BLaER1 (cell line): Measurements from ENCODE around the gene MYO6.

Experiments used
- H3K27ac ChIP-seq: shearing (Covaris generic); formaldehyde crosslinking; 2 replicates; pipeline ENCODE4 v1.8.1; 2022
- H3K27me3 ChIP-seq: shearing (Covaris generic); formaldehyde crosslinking; 2 replicates; pipeline ENCODE4 v1.8.1; 2022
- H3K36me3 ChIP-seq: shearing (Covaris generic); formaldehyde crosslinking; 2 replicates; pipeline ENCODE4 v1.8.1; 2022
- H3K4me1 ChIP-seq: shearing (Covaris generic); formaldehyde crosslinking; 2 replicates; pipeline ENCODE4 v1.8.1; 2022
- H3K4me2 ChIP-seq: shearing (Covaris generic); formaldehyde crosslinking; 2 replicates; pipeline ENCODE4 v1.8.1; 2022
- H3K4me3 ChIP-seq: shearing (Covaris generic); formaldehyde crosslinking; 2 replicates; pipeline ENCODE4 v1.8.1; 2022
- H3K9ac ChIP-seq: shearing (Covaris generic); formaldehyde crosslinking; 2 replicates; pipeline ENCODE4 v1.8.1; 2022
- H3K9me3 ChIP-seq: shearing (Covaris generic); formaldehyde crosslinking; 2 replicates; pipeline ENCODE4 v1.8.1; 2022
- H4K20me1 ChIP-seq: shearing (Covaris generic); formaldehyde crosslinking; 2 replicates; pipeline ENCODE4 v1.8.1; 2022
- Cebpa-rat ChIP-seq: shearing (Covaris generic); IDR thresholded peaks from 2 replicates; pipeline ENCODE4 v1.8.1; 2022

The MYO6 gene

GRCh38 chr6:75761489-75761888 is 12.4 kb downstream of the MYO6 start:
- no peaks in the 10 kb centered on the region for H3K9me3 ChIP-seq

GRCh38 chr6:75762063-75762462 is 13.0 kb downstream of the MYO6 start:
- H4K20me1 ChIP-seq: no peaks in the 10 kb centered on the region
- TF ChIP-seq Cebpa-rat: no peak
- no peak overlapping the region for H3K27ac ChIP-seq
- H3K9ac ChIP-seq: no peak overlapping the region
- H3K4me1 ChIP-seq: peaks cover 9% of the 10 kb centered on the region; the same call in 1 of the 2 replicates
- no peaks in the 10 kb centered on the region for H3K9me3 ChIP-seq
- no peaks in the 10 kb centered on the region for H3K27me3 ChIP-seq
- H3K4me2 ChIP-seq: no peak overlapping the region
- H3K4me3 ChIP-seq: no peak overlapping the region
- no peaks in the 10 kb centered on the region for H3K36me3 ChIP-seq

More at GRCh38 chr6:75761489-75761888, 12.4 kb downstream of the MYO6 start:
- Histone ChIP-seq H3K4me1 (peaks cover 9% of the 10 kb centered on the region; the same call in 1 of the 2 replicates), H3K4me3 (no peak overlapping the region), H3K27me3 (no peaks in the 10 kb centered on the region), H3K4me2 (no peak overlapping the region), H4K20me1 (no peaks in the 10 kb centered on the region), H3K27ac (no peak overlapping the region), H3K9ac (no peak overlapping the region), H3K36me3 (no peaks in the 10 kb centered on the region)
- no peak for TF ChIP-seq Cebpa-rat

- no peaks in the 10 kb centered on the region for H3K36me3 ChIP-seq
- no peaks in the 10 kb centered on the region for H3K9me3 ChIP-seq
- H3K9ac ChIP-seq: no peak overlapping the region
- H4K20me1 ChIP-seq: no peaks in the 10 kb centered on the region
- H3K4me2 ChIP-seq: no peak overlapping the region
- no peak overlapping the region for H3K27ac ChIP-seq
- no peaks in the 10 kb centered on the region for H3K4me1 ChIP-seq
- H3K27me3 ChIP-seq: no peaks in the 10 kb centered on the region
- TF ChIP-seq Cebpa-rat: no peak
- no peak overlapping the region for H3K4me3 ChIP-seq
Measured at GRCh38 chr6:75766387-75766786, 17.3 kb downstream of the MYO6 start.

- Histone ChIP-seq H3K27ac (no peak overlapping the region), H3K4me3 (no peak overlapping the region), H3K9ac (no peak overlapping the region), H4K20me1 (no peaks in the 10 kb centered on the region), H3K36me3 (no peaks in the 10 kb centered on the region), H3K9me3 (no peaks in the 10 kb centered on the region), H3K27me3 (no peaks in the 10 kb centered on the region), H3K4me1 (no peaks in the 10 kb centered on the region), H3K4me2 (no peak overlapping the region)
- no peak for TF ChIP-seq Cebpa-rat
Measured at GRCh38 chr6:75770844-75771243, 21.8 kb downstream of the MYO6 start.

GRCh38 chr6:75775219-75775618 is 26.2 kb downstream of the MYO6 start:
- no peak overlapping the region for H3K4me3 ChIP-seq
- H3K27me3 ChIP-seq: no peaks in the 10 kb centered on the region
- H4K20me1 ChIP-seq: no peaks in the 10 kb centered on the region
- H3K9ac ChIP-seq: no peak overlapping the region
- no peak overlapping the region for H3K27ac ChIP-seq
- H3K4me2 ChIP-seq: no peak overlapping the region
- no peaks in the 10 kb centered on the region for H3K4me1 ChIP-seq
- H3K36me3 ChIP-seq: no peaks in the 10 kb centered on the region
- no peak for TF ChIP-seq Cebpa-rat
- H3K9me3 ChIP-seq: no peaks in the 10 kb centered on the region

GRCh38 chr6:75776461-75776860 is 27.4 kb downstream of the MYO6 start:
- no peak for TF ChIP-seq Cebpa-rat
- Histone ChIP-seq H4K20me1 (no peaks in the 10 kb centered on the region), H3K4me1 (no peaks in the 10 kb centered on the region), H3K9me3 (no peaks in the 10 kb centered on the region), H3K36me3 (no peaks in the 10 kb centered on the region), H3K4me3 (no peak overlapping the region), H3K27me3 (no peaks in the 10 kb centered on the region), H3K27ac (no peak overlapping the region), H3K9ac (no peak overlapping the region), H3K4me2 (no peak overlapping the region)

GRCh38 chr6:75778757-75779156 is 29.7 kb downstream of the MYO6 start:
- no peak overlapping the region for H3K4me2 ChIP-seq
- no peaks in the 10 kb centered on the region for H3K4me1 ChIP-seq
- H3K4me3 ChIP-seq: no peak overlapping the region
- no peaks in the 10 kb centered on the region for H3K27me3 ChIP-seq
- H3K9ac ChIP-seq: no peak overlapping the region
- no peaks in the 10 kb centered on the region for H4K20me1 ChIP-seq
- no peaks in the 10 kb centered on the region for H3K9me3 ChIP-seq
- no peaks in the 10 kb centered on the region for H3K36me3 ChIP-seq
- no peak overlapping the region for H3K27ac ChIP-seq
- no peak for TF ChIP-seq Cebpa-rat

GRCh38 chr6:75786152-75786551 is 37.1 kb downstream of the MYO6 start:
- Histone ChIP-seq H3K4me1 (no peaks in the 10 kb centered on the region), H3K4me3 (no peak overlapping the region), H3K4me2 (no peak overlapping the region), H4K20me1 (no peaks in the 10 kb centered on the region), H3K27ac (no peak overlapping the region), H3K9ac (no peak overlapping the region), H3K9me3 (no peaks in the 10 kb centered on the region), H3K36me3 (no peaks in the 10 kb centered on the region), H3K27me3 (no peaks in the 10 kb centered on the region)
- no peak for TF ChIP-seq Cebpa-rat

- Histone ChIP-seq H3K9ac (no peak overlapping the region), H4K20me1 (no peaks in the 10 kb centered on the region), H3K4me3 (no peak overlapping the region), H3K4me2 (no peak overlapping the region), H3K27ac (no peak overlapping the region), H3K36me3 (no peaks in the 10 kb centered on the region), H3K27me3 (no peaks in the 10 kb centered on the region), H3K4me1 (no peaks in the 10 kb centered on the region), H3K9me3 (no peaks in the 10 kb centered on the region)
- TF ChIP-seq Cebpa-rat: no peak
Measured at GRCh38 chr6:75788894-75789293, 39.9 kb downstream of the MYO6 start.

GRCh38 chr6:75791881-75792280 is 42.8 kb downstream of the MYO6 start:
- TF ChIP-seq Cebpa-rat: no peak
- Histone ChIP-seq H3K4me3 (no peak overlapping the region), H3K36me3 (no peaks in the 10 kb centered on the region), H3K9ac (no peak overlapping the region), H3K27ac (no peak overlapping the region), H3K4me2 (no peak overlapping the region), H3K27me3 (no peaks in the 10 kb centered on the region), H3K9me3 (no peaks in the 10 kb centered on the region), H4K20me1 (no peaks in the 10 kb centered on the region), H3K4me1 (no peaks in the 10 kb centered on the region)

GRCh38 chr6:75794351-75794846 is 45.4 kb downstream of the MYO6 start:
- no peak overlapping the region for H3K9ac ChIP-seq
- no peaks in the 10 kb centered on the region for H3K4me1 ChIP-seq
- H3K36me3 ChIP-seq: no peaks in the 10 kb centered on the region
- no peaks in the 10 kb centered on the region for H3K9me3 ChIP-seq
- no peaks in the 10 kb centered on the region for H3K27me3 ChIP-seq
- no peaks in the 10 kb centered on the region for H4K20me1 ChIP-seq
- no peak overlapping the region for H3K27ac ChIP-seq
- H3K4me3 ChIP-seq: no peak overlapping the region
- no peak for TF ChIP-seq Cebpa-rat
- no peak overlapping the region for H3K4me2 ChIP-seq
